ENCODE measurements around the gene USP17L29. TPM values are rescaled to one million over a fixed set of nuclear protein-coding genes. Genes with fewer than 3 reads are reported as not detected.
"Not testable (repeated sequence)": the region's sequence is repeated elsewhere in the genome, so short reads cannot be mapped to it uniquely, and the experiment has no call there.

Gene USP17L29
- total RNA-seq, result not detected

DNA sequence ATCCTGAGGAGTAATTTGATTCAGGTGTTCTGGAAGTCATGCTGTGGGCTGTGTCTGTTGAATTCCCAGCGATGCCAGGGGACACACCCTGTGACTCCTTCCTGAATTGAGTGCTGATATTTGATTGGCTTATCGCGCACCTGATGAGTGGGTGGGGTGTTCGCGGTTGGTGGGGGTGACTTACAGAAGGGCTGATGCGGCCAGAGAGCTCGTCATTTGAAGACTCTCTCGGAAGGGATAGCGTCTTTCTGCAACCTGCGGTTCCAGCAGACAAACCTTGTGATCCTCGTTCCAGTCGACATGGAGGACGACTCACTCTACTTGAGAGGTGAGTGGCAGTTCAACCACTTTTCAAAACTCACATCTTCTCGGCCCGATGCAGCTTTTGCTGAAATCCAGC lies at the start of gene USP17L29:
TSS of gene USP17L29 (plus strand) at position 301 of the 400 bp plus-strand sequence. CDS start at position 301, 0 bp downstream.
- H3K4me3 ChIP-seq; DNase-seq; H3K36me3 ChIP-seq (replicated peaks in 1 of 2; ENCODE audit: insufficient read depth in 1 of 2, low read depth in 2 of 2); H3K27me3 ChIP-seq; H3K9me3 ChIP-seq; ATAC-seq; H3K4me1 ChIP-seq; H3K27ac ChIP-seq; intact Hi-C loops (cut with DNase I): not testable (repeated sequence)
- WGBS, 2 donors, result no CpG with 5 or more reads among the region's 15 CpGs

- not testable (repeated sequence) for ATAC-seq, H3K9me3 ChIP-seq
- 63% methylated on average over 4 to 6 of the region's 13 CpGs for WGBS, 2 donors
Measured at GRCh38 chr4:9324191-9324590, 29.2 kb upstream of the USP17L29 start.

DNA sequence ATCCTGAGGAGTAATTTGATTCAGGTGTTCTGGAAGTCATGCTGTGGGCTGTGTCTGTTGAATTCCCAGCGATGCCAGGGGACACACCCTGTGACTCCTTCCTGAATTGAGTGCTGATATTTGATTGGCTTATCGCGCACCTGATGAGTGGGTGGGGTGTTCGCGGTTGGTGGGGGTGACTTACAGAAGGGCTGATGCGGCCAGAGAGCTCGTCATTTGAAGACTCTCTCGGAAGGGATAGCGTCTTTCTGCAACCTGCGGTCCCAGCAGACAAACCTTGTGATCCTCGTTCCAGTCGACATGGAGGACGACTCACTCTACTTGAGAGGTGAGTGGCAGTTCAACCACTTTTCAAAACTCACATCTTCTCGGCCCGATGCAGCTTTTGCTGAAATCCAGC lies 28.6 kb upstream of the USP17L29 start, which contains the start of gene USP17L24:
TSS of gene USP17L24 (plus strand) at position 301 of the 400 bp plus-strand sequence. CDS start at position 301, 0 bp downstream.
- ATAC-seq; H3K4me1 ChIP-seq; H3K27ac ChIP-seq; H3K36me3 ChIP-seq (replicated peaks in 1 of 2; ENCODE audit: insufficient read depth in 1 of 2, low read depth in 2 of 2); H3K9me3 ChIP-seq; H3K27me3 ChIP-seq; intact Hi-C loops (cut with DNase I); DNase-seq; H3K4me3 ChIP-seq: not testable (repeated sequence)
- WGBS, 2 donors, result no CpG with 5 or more reads among the region's 15 CpGs

More at GRCh38 chr4:9324191-9324590, 29.2 kb upstream of the USP17L29 start:
- H3K27ac ChIP-seq; H3K27me3 ChIP-seq; H3K4me1 ChIP-seq; H3K36me3 ChIP-seq (replicated peaks in 1 of 2; ENCODE audit: insufficient read depth in 1 of 2, low read depth in 2 of 2); H3K4me3 ChIP-seq; intact Hi-C loops (cut with DNase I); DNase-seq: not testable (repeated sequence)

- H3K36me3 ChIP-seq (replicated peaks in 1 of 2; ENCODE audit: insufficient read depth in 1 of 2, low read depth in 2 of 2); H3K4me1 ChIP-seq; H3K4me3 ChIP-seq; intact Hi-C loops (cut with DNase I); H3K27me3 ChIP-seq; H3K27ac ChIP-seq; ATAC-seq; H3K9me3 ChIP-seq; DNase-seq: not testable (repeated sequence)
- no CpG with 5 or more reads among the region's 15 CpGs for WGBS, 2 donors
Measured at GRCh38 chr4:9329611-9330010, 23.8 kb upstream of the USP17L29 start, which contains the start of gene USP17L25. USP17L25 (plus strand) TSS chr4:9329911; CDS start chr4:9329911, 0 bp downstream.

GRCh38 chr4:9334358-9334757 lies 19.1 kb upstream of the USP17L29 start, which contains the start of gene USP17L26:
USP17L26 (plus strand) TSS chr4:9334658; CDS start chr4:9334658, 0 bp downstream.
- DNase-seq; H3K36me3 ChIP-seq (replicated peaks in 1 of 2; ENCODE audit: insufficient read depth in 1 of 2, low read depth in 2 of 2); ATAC-seq; H3K4me1 ChIP-seq; H3K27me3 ChIP-seq; intact Hi-C loops (cut with DNase I); H3K27ac ChIP-seq; H3K9me3 ChIP-seq; H3K4me3 ChIP-seq: not testable (repeated sequence)
- WGBS, 2 donors, result no CpG with 5 or more reads among the region's 15 CpGs

- H3K36me3 ChIP-seq (replicated peaks in 1 of 2; ENCODE audit: insufficient read depth in 1 of 2, low read depth in 2 of 2); ATAC-seq; H3K27me3 ChIP-seq; intact Hi-C loops (cut with DNase I); DNase-seq; H3K4me3 ChIP-seq; H3K9me3 ChIP-seq; H3K4me1 ChIP-seq; H3K27ac ChIP-seq: not testable (repeated sequence)
- no CpG with 5 or more reads among the region's 15 CpGs for WGBS, 2 donors
Measured at GRCh38 chr4:9339103-9339502, 14.3 kb upstream of the USP17L29 start, which contains the start of gene USP17L5. USP17L5 (plus strand) TSS chr4:9339403; CDS start chr4:9339403, 0 bp downstream.

GRCh38 chr4:9343848-9344247 lies 9.6 kb upstream of the USP17L29 start, which contains the start of gene USP17L27:
USP17L27 (plus strand) TSS chr4:9344148; CDS start chr4:9344148, 0 bp downstream.
- H3K36me3 ChIP-seq (replicated peaks in 1 of 2; ENCODE audit: insufficient read depth in 1 of 2, low read depth in 2 of 2); H3K27me3 ChIP-seq; DNase-seq; H3K4me1 ChIP-seq; intact Hi-C loops (cut with DNase I); H3K27ac ChIP-seq; H3K9me3 ChIP-seq; H3K4me3 ChIP-seq; ATAC-seq: not testable (repeated sequence)
- no CpG with 5 or more reads among the region's 15 CpGs for WGBS, 2 donors

GRCh38 chr4:9348593-9348992 lies 4.8 kb upstream of the USP17L29 start, which contains the start of gene USP17L28:
USP17L28 (plus strand) TSS chr4:9348893; CDS start chr4:9348893, 0 bp downstream.
- no CpG with 5 or more reads among the region's 15 CpGs for WGBS, 2 donors
- H3K4me3 ChIP-seq; intact Hi-C loops (cut with DNase I); DNase-seq; ATAC-seq; H3K4me1 ChIP-seq; H3K27me3 ChIP-seq; H3K9me3 ChIP-seq; H3K27ac ChIP-seq; H3K36me3 ChIP-seq (replicated peaks in 1 of 2; ENCODE audit: insufficient read depth in 1 of 2, low read depth in 2 of 2): not testable (repeated sequence)

- H3K4me3 ChIP-seq; intact Hi-C loops (cut with DNase I); H3K36me3 ChIP-seq (replicated peaks in 1 of 2; ENCODE audit: insufficient read depth in 1 of 2, low read depth in 2 of 2); H3K4me1 ChIP-seq; H3K27me3 ChIP-seq; DNase-seq; H3K27ac ChIP-seq; ATAC-seq; H3K9me3 ChIP-seq: not testable (repeated sequence)
- WGBS, 2 donors, result no CpG with 5 or more reads among the region's 18 CpGs
Measured at GRCh38 chr4:9350866-9351265, 2.6 kb upstream of the USP17L29 start.

DNA sequence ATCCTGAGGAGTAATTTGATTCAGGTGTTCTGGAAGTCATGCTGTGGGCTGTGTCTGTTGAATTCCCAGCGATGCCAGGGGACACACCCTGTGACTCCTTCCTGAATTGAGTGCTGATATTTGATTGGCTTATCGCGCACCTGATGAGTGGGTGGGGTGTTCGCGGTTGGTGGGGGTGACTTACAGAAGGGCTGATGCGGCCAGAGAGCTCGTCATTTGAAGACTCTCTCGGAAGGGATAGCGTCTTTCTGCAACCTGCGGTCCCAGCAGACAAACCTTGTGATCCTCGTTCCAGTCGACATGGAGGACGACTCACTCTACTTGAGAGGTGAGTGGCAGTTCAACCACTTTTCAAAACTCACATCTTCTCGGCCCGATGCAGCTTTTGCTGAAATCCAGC lies 9.4 kb downstream of the USP17L29 start, which contains the start of gene USP17L30:
TSS of gene USP17L30 (plus strand) at position 301 of the 400 bp plus-strand sequence. CDS start at position 301, 0 bp downstream.
- H3K36me3 ChIP-seq (replicated peaks in 1 of 2; ENCODE audit: insufficient read depth in 1 of 2, low read depth in 2 of 2); intact Hi-C loops (cut with DNase I); H3K4me3 ChIP-seq; H3K4me1 ChIP-seq; H3K27ac ChIP-seq; DNase-seq; H3K27me3 ChIP-seq; ATAC-seq; H3K9me3 ChIP-seq: not testable (repeated sequence)
- no CpG with 5 or more reads among the region's 15 CpGs for WGBS, 2 donors

DNA sequence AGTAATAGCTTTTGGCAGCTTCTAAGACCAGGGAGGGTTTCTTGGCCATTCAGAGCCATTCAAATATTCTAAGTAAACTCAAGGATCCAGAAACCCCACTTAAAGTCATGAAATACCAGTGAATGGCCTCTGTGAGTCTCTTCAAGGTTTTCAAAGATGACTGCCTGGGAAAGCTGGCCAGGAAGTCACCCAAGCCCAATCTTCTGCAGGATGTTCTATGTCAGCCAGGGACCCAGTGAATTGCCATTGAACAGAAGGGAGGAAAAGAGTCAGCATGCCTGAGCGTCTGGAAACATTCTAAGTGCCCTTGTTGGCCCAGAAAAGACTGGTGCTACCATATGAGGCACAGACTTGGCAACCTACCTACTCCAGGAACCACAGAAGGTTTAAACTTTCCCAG lies 26.4 kb downstream of the USP17L29 start:
- H3K36me3 ChIP-seq (replicated peaks in 1 of 2; ENCODE audit: insufficient read depth in 1 of 2, low read depth in 2 of 2); H3K4me1 ChIP-seq; ATAC-seq; intact Hi-C loops (cut with DNase I); H3K27me3 ChIP-seq; DNase-seq; H3K9me3 ChIP-seq; H3K27ac ChIP-seq; H3K4me3 ChIP-seq: not testable (repeated sequence)
- WGBS, 2 donors, result 71 to 83% methylated on average over 1 of the region's 1 CpG

Measured in body of pancreas (tissue), 4 donors.